Measurements from ENCODE around the gene SIGLEC1. TPM values are rescaled to one million over a fixed set of nuclear protein-coding genes. Genes with fewer than 3 reads are reported as not detected.

Gene SIGLEC1
- total and polyA plus RNA-seq, 7 experiments from 2014 or later = 0.34 to 2.1 (median 1.1) TPM; not detected in 3

- ATAC-seq = no peak
Observed at GRCh38 chr20:3711484-3711941, 887 bp downstream of the SIGLEC1 start.

DNA sequence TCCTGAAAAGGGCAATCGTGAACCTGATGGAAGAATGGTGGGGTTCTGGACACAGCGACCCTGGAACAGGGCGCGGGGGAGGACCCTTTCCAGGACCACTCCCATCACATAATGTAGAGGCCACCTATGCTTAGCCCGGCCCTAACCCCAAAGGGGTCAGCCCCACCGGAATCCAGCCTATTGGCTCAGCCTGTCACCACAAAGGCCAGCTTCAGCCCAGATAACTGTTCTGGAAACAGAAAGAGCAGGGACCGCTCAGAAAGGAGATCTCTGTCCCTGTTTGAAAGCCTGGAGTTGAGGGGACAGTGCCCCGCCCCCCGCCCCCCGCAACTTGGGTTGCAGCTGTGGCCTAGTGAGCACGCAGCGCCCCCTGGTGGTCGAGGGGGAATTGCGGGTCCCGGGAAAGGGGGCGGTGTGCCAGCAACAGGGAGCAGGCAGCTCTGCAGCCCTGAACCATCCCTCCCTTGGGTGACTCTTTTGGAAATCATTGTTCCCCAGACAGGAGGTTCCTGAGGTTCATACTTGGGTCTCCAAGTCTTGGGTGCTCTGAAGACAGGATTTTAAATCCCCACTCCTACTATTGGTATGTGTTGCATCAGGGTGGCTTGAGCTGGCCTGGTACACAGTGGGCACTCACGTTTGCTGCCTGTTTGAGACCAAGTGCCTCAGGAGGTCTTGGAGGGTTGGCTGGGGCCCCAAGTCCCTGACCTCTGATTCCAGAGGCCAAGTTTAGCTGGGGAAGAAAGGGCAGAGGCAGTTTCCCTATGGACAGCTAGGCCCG lies 1.5 kb downstream of the SIGLEC1 start:
- DNase-seq = peak; percentile 43 to 86 (median 61)
- Mint-ChIP-seq H3K4me3 (no peak overlapping the region), H3K27me3 (peaks cover 6 to 10% (median 7%) of the 10 kb centered on the region in 5 donors), H3K9me3 (no peaks in the 10 kb centered on the region), H3K27ac (no peak overlapping the region), H3K36me3 (no peaks in the 10 kb centered on the region), H3K4me1 (peaks cover 0 to 3% (median 0%) of the 10 kb centered on the region in 7 donors)
- intact Hi-C loops (cut with micrococcal nuclease) = loop anchor here (1.0 to 2.0 kb wide), 2 partner anchors 35 to 148 kb away; no protein-coding TSS in a partner anchor
- H3K9me3 ChIP-seq (ENCODE audit: control insufficient read depth in 2 of 3, low read length in 3 of 3) = no peaks in the 10 kb centered on the region
- H3K4me3 ChIP-seq (ENCODE audit: low read length) = no peak overlapping the region
- ChIA-PET POLR2A (no interaction called here), CTCF (interaction anchor here (0.6 to 1.5 kb wide), 7 partner anchors 8 to 36 kb away, joined by 3 to 5 read pairs (median 4); no protein-coding TSS in a partner anchor)
- peak; percentile 62 for ATAC-seq
- no peaks in the 10 kb centered on the region for H3K4me1 ChIP-seq (ENCODE audit: control insufficient read depth in 2 of 2, insufficient read depth in 2 of 2, low read length in 2 of 2)
- no peaks in the 10 kb centered on the region for H3K36me3 ChIP-seq (ENCODE audit: control insufficient read depth in 2 of 3, insufficient read depth in 3 of 3, low read length in 3 of 3)
- H3K27me3 ChIP-seq (ENCODE audit: control insufficient read depth in 2 of 2, insufficient read depth in 2 of 2, low read length in 2 of 2) = no peaks in the 10 kb centered on the region
- no peak overlapping the region for H3K27ac ChIP-seq (ENCODE audit: low read depth, low read length)

More at GRCh38 chr20:3711484-3711941, 887 bp downstream of the SIGLEC1 start:
- Mint-ChIP-seq H3K27me3 (peaks cover 6 to 10% (median 7%) of the 10 kb centered on the region in 5 donors), H3K4me3 (no peak overlapping the region), H3K36me3 (no peaks in the 10 kb centered on the region), H3K27ac (no peak overlapping the region), H3K9me3 (no peaks in the 10 kb centered on the region), H3K4me1 (peaks cover 0 to 3% (median 0%) of the 10 kb centered on the region in 7 donors)
- no peaks in the 10 kb centered on the region for H3K36me3 ChIP-seq (ENCODE audit: control insufficient read depth in 2 of 3, insufficient read depth in 3 of 3, low read length in 3 of 3)
- H3K9me3 ChIP-seq (ENCODE audit: control insufficient read depth in 2 of 3, low read length in 3 of 3) = no peaks in the 10 kb centered on the region
- no peak for DNase-seq
- CTCF ChIA-PET = interaction anchor here (0.8 to 1.5 kb wide), 5 partner anchors 8 to 35 kb away, joined by 3 to 4 read pairs (median 4); no protein-coding TSS in a partner anchor
- intact Hi-C loops (cut with micrococcal nuclease) = loop anchor here (1.0 to 2.0 kb wide), 2 partner anchors 35 to 149 kb away; no protein-coding TSS in a partner anchor
- no peak overlapping the region for H3K4me3 ChIP-seq (ENCODE audit: low read length)
- H3K27ac ChIP-seq (ENCODE audit: low read depth, low read length) = no peak overlapping the region
- POLR2A ChIA-PET = no interaction called here
- H3K27me3 ChIP-seq (ENCODE audit: control insufficient read depth in 2 of 2, insufficient read depth in 2 of 2, low read length in 2 of 2) = no peaks in the 10 kb centered on the region
- H3K4me1 ChIP-seq (ENCODE audit: control insufficient read depth in 2 of 2, insufficient read depth in 2 of 2, low read length in 2 of 2) = no peaks in the 10 kb centered on the region

GRCh38 chr20:3710011-3710466 lies 2.4 kb downstream of the SIGLEC1 start:
- no peaks in the 10 kb centered on the region for H3K9me3 Mint-ChIP-seq
- intact Hi-C loops (cut with micrococcal nuclease) = loop anchor here in 1 of 2 donors (2.0 kb wide), 1 partner anchor 147 kb away; no protein-coding TSS in a partner anchor
- H3K4me3 Mint-ChIP-seq = no peak overlapping the region
- Histone ChIP-seq H3K27ac (ENCODE audit: low read depth, low read length) (no peak overlapping the region), H3K27me3 (ENCODE audit: control insufficient read depth in 2 of 2, insufficient read depth in 2 of 2, low read length in 2 of 2) (no peaks in the 10 kb centered on the region), H3K4me3 (ENCODE audit: low read length) (no peak overlapping the region), H3K36me3 (ENCODE audit: control insufficient read depth in 2 of 3, insufficient read depth in 3 of 3, low read length in 3 of 3) (no peaks in the 10 kb centered on the region), H3K4me1 (ENCODE audit: control insufficient read depth in 2 of 2, insufficient read depth in 2 of 2, low read length in 2 of 2) (no peaks in the 10 kb centered on the region), H3K9me3 (ENCODE audit: control insufficient read depth in 2 of 3, low read length in 3 of 3) (no peaks in the 10 kb centered on the region)
- peak overlapping the region in 1 of 9 donors; percentile 46 for H3K27ac Mint-ChIP-seq
- ATAC-seq (no peak), DNase-seq (no peak)
- ChIA-PET CTCF (interaction anchor here (0.8 to 1.5 kb wide), 5 partner anchors 9 to 504 kb away, joined by 3 to 5 read pairs (median 4); no protein-coding TSS in a partner anchor), POLR2A (no interaction called here)
- H3K36me3 Mint-ChIP-seq = no peaks in the 10 kb centered on the region
- H3K4me1 Mint-ChIP-seq = peaks cover 0 to 3% (median 0%) of the 10 kb centered on the region in 7 donors
- peaks cover 6 to 10% (median 7%) of the 10 kb centered on the region in 5 donors for H3K27me3 Mint-ChIP-seq

DNA sequence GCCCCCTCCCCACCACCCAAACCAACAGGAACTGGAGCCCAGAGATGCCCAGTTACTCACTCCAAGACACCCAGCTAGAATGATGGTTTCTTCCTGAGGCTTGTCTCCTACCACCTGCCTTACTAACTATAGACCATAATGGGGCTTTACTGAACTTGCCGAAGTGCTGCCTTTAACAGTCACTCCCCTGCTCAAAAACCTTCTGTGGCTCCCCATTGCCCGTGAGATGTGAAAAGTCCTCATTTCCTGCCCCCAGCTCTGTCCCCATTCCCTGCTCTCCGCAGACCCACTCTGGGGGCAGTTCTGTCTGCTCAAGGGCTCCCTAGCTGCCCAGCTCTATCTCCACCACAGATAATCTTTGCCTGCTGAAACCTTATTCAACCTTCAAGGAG lies 4.9 kb downstream of the SIGLEC1 start:
- intact Hi-C loops (cut with micrococcal nuclease) = no loop called here
- Histone ChIP-seq H3K4me1 (ENCODE audit: control insufficient read depth in 2 of 2, insufficient read depth in 2 of 2, low read length in 2 of 2) (no peaks in the 10 kb centered on the region), H3K27ac (ENCODE audit: low read depth, low read length) (no peak overlapping the region), H3K4me3 (ENCODE audit: low read length) (no peak overlapping the region), H3K27me3 (ENCODE audit: control insufficient read depth in 2 of 2, insufficient read depth in 2 of 2, low read length in 2 of 2) (no peaks in the 10 kb centered on the region), H3K36me3 (ENCODE audit: control insufficient read depth in 2 of 3, insufficient read depth in 3 of 3, low read length in 3 of 3) (no peaks in the 10 kb centered on the region), H3K9me3 (ENCODE audit: control insufficient read depth in 2 of 3, low read length in 3 of 3) (no peaks in the 10 kb centered on the region)
- Mint-ChIP-seq H3K27me3 (peaks cover 6 to 10% (median 7%) of the 10 kb centered on the region in 5 donors), H3K27ac (peak overlapping the region in 2 of 9 donors; percentile 12 to 62), H3K36me3 (no peaks in the 10 kb centered on the region), H3K9me3 (no peaks in the 10 kb centered on the region), H3K4me1 (peaks cover 0 to 3% (median 0%) of the 10 kb centered on the region in 7 donors), H3K4me3 (no peak overlapping the region)
- ATAC-seq (no peak), DNase-seq (no peak)
- CTCF ChIA-PET = interaction anchor here (0.6 kb wide), 1 partner anchor 373 kb away, joined by 3 read pairs; no protein-coding TSS in a partner anchor
- POLR2A ChIA-PET = no interaction called here

DNA sequence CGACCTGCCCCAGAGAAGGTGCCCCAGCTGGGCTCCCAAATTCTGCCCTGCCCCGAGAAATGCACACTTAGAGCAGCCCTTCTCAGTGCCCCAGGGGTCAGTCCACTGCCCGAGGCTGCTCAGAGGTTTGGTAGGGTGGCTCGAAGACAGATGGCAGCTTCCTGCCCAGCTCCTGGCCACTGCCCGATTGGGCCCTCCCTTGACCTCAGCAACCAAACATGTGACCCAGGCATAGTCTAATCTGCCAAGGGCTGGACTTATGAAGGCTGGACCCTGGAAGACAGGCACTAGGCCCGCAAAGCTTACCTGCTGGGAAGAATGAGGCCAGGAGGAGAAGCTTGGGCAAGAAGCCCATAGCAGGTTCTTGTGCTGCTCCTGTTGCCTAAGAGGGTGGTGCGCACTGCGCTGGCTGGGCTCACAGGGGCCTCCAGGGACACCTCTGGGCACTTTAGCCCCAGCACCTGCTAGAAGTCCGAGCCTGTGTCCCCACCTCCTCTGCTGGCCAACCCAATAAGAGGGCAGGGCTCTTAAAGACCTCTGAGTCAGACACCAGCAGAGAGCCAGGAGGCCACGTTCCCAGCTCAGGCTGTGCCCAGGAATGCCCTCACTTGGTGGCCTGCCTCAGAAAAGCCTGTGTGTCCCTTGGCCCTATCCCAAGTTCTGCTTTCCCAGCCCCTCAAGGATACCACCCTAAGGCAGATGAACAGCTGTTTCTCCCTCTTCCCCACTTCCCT lies 5.5 kb downstream of the SIGLEC1 start:
- Histone ChIP-seq H3K27ac (ENCODE audit: low read depth, low read length) (no peak overlapping the region), H3K9me3 (ENCODE audit: control insufficient read depth in 2 of 3, low read length in 3 of 3) (no peaks in the 10 kb centered on the region), H3K36me3 (ENCODE audit: control insufficient read depth in 2 of 3, insufficient read depth in 3 of 3, low read length in 3 of 3) (no peaks in the 10 kb centered on the region), H3K27me3 (ENCODE audit: control insufficient read depth in 2 of 2, insufficient read depth in 2 of 2, low read length in 2 of 2) (no peaks in the 10 kb centered on the region), H3K4me3 (ENCODE audit: low read length) (no peak overlapping the region), H3K4me1 (ENCODE audit: control insufficient read depth in 2 of 2, insufficient read depth in 2 of 2, low read length in 2 of 2) (no peaks in the 10 kb centered on the region)
- peak overlapping the region in 1 of 9 donors; percentile 62 for H3K27ac Mint-ChIP-seq
- H3K36me3 Mint-ChIP-seq = no peaks in the 10 kb centered on the region
- H3K4me3 Mint-ChIP-seq = no peak overlapping the region
- CTCF ChIA-PET = interaction anchor here (0.6 kb wide), 1 partner anchor 374 kb away, joined by 3 read pairs; no protein-coding TSS in a partner anchor
- H3K4me1 Mint-ChIP-seq = peaks cover 0 to 3% (median 0%) of the 10 kb centered on the region in 7 donors
- intact Hi-C loops (cut with micrococcal nuclease) = no loop called here
- H3K9me3 Mint-ChIP-seq = no peaks in the 10 kb centered on the region
- ATAC-seq (no peak), DNase-seq (no peak)
- POLR2A ChIA-PET = no interaction called here
- H3K27me3 Mint-ChIP-seq = peaks cover 6 to 8% (median 7%) of the 10 kb centered on the region in 5 donors

DNA sequence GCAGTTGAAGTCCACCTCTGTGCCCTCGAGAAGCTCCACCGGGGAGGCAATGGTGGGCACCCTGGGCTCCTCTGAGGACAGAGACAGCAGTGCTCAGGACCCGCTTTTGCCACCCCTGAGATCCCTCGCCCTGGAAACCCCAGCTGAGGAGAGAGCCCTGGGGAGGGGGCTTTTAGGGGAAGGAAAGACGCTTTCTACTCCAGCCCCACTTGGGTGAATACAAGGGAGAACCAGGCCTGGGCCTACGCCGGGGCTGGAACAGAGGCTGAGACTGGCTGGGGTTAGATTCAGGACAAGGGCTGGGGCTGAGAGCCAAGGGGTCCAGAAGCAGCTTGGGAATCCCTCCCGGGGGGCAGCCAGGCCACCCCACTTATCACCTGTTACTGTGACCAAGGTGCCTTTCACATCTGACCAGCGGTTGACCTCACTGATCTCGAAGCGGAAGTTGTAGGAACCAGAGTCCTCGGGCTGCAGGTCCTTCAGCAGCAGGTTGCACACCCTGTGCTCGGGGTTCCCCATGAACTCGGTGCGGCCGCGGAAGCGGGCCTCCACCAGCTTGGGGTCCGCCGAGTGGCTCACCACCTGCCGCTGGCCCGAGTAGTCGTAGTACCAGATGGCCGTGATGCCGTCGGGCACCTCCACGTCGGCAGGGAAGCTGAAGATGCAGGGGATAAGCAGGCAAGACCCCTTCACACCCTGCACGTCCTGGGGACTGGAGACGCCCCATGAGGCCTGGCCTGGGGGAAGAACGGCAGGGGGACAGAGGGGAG lies 6.2 kb downstream of the SIGLEC1 start:
- Mint-ChIP-seq H3K36me3 (no peaks in the 10 kb centered on the region), H3K4me3 (no peak overlapping the region), H3K27me3 (peaks cover under 1 to 6% (median under 1%) of the 10 kb centered on the region in 5 donors), H3K9me3 (no peaks in the 10 kb centered on the region), H3K27ac (no peak overlapping the region), H3K4me1 (peaks cover 0 to under 1% (median 0%) of the 10 kb centered on the region in 7 donors)
- intact Hi-C loops (cut with micrococcal nuclease) = no loop called here
- Histone ChIP-seq H3K27ac (ENCODE audit: low read depth, low read length) (no peak overlapping the region), H3K4me3 (ENCODE audit: low read length) (no peak overlapping the region), H3K27me3 (ENCODE audit: control insufficient read depth in 2 of 2, insufficient read depth in 2 of 2, low read length in 2 of 2) (no peaks in the 10 kb centered on the region), H3K36me3 (ENCODE audit: control insufficient read depth in 2 of 3, insufficient read depth in 3 of 3, low read length in 3 of 3) (no peaks in the 10 kb centered on the region), H3K9me3 (ENCODE audit: control insufficient read depth in 2 of 3, low read length in 3 of 3) (no peaks in the 10 kb centered on the region), H3K4me1 (ENCODE audit: control insufficient read depth in 2 of 2, insufficient read depth in 2 of 2, low read length in 2 of 2) (no peaks in the 10 kb centered on the region)
- DNase-seq (no peak), ATAC-seq (no peak)
- POLR2A ChIA-PET = no interaction called here
- CTCF ChIA-PET = no interaction called here
